Measurements from ENCODE around the gene SMCP.
A peak's percentile ranks its signal among the peaks of the same experiment; 100 is the strongest.

Gene SMCP, protein sequence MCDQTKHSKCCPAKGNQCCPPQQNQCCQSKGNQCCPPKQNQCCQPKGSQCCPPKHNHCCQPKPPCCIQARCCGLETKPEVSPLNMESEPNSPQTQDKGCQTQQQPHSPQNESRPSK

DNA sequence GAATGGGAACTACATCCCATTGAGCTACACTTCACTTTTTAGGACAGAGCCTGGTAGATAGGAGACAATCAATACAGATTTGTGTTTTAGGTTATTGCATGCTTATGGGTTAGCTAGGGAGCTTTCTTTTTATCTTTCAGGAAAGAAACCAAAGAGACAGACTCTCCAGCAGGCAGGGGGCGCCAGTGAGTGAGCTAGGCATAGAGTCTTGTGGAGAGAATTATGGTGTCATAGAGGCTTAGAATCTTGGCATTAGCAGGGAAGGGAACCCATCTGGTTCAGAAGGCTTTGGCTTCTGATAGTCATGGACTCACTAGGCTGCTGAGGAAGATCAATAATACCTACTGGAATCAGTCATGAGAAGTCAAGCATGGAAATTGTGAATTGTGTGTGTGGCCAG is at the start of gene SMCP:
Gene SMCP, plus strand, starts transcription at position 281 of the 400 bp plus-strand sequence. CDS start 6,101 bp downstream, outside the sequence.
- peak; percentile 40 to 49 for DNase-seq (ENCODE audit: low read depth in 2 of 2)

DNA sequence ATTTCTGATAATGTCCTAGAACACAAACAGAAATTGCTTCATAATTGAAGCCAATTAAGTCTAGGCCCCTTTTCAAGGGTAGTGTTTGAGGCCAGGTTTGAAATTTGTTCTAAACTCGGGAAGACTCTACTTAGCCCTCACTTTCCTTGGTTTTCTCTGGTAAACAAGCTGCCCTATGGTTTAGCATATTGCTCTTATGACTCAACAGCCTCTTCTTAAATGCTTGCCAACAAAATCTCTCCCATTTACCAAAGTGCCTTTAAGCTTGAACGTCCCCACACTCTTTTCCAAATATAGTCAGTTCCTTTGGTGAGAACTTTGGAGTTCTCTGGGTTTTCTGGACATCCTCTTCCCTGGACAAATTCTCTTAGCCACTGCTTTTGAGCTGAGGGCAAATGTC is 41.3 kb upstream of the SMCP start:
- DNase-seq (ENCODE audit: low read depth in 2 of 2), result no peak

DNA sequence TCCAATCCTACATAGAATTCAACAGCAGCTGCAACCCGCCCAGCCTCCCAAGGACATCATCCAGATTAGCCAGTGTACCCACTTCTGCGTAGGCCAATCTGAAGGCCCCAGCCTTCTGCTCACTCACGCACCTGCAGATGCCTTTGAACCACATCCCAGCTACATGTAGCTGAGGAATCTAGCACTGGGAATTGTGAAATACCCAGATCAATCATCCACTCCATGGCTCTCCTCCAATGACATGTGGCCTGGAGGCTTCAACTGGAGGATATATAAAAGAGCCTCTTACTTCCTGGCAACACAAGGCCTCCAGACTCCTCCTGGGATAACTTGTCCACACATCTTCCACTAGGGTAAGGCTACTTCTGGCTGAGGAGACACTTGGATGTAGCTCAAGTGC is 35.6 kb upstream of the SMCP start, which contains the start of gene LCE6A:
Gene LCE6A, plus strand, starts transcription at position 301 of the 400 bp plus-strand sequence. CDS start 665 bp downstream, outside the sequence.
- no peak for DNase-seq (ENCODE audit: low read depth in 2 of 2)

DNA sequence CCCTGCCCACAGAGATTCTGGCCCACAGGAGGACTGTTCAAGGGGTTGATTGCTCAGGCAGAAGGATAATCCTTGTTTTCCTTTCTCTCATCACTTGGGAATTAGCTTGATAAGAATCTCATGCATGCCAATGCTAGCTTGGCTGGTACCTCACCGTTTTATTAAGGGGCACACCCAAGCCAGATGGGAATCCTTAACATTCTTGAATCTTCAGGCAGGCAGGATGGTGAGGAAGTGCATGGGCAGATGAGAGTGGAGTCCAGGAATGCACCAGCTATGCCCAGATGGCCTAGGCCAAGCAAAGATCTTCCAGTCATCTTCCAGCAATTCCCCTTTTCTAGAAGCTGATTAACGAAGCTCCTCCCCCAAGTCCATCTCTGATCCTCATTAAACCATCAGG is 22.5 kb upstream of the SMCP start:
- DNase-seq (ENCODE audit: low read depth in 2 of 2), result no peak

DNA sequence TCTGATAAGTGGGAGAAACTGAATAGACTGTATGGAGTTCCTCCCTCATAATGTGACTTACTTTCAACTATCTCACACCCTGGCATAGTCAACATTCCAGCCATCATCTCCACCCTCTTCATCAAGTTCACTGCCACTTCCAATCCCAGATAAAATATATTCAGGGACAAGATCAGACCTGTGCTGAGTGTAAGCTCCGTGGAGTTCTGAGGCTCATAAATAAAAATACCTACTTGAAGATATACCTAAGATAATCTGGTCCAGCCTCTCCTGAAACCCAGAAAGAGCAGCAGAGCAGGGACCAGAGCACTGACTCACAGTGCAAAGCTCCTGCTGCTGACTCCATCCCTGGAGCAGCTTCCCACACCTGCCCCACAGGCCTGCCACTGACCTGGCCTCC is 20.1 kb upstream of the SMCP start:
- no peak for DNase-seq (ENCODE audit: low read depth in 2 of 2)

DNA sequence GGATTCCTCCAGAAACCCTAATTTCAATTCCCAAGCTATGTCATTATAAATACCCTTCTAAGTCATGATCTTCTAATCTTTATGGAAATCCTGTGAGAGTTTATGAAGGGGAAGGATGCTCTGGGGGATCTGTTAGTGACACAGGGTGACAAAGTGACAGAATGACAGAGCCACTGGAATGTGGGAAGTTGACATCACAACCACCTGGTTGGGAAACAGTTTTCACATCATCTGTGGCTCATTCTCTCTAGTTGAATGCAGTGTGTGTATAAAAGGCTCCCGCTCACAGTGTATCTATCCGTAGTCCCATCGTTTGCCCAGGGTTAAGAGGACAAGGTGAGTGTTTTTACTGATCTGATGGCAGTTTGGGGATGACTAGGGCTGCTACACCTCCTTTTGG is 18.4 kb upstream of the SMCP start, which contains the start of gene LCE7A:
Gene LCE7A, plus strand, starts transcription at position 301 of the 400 bp plus-strand sequence. CDS start 702 bp downstream, outside the sequence.
- no peak for DNase-seq (ENCODE audit: low read depth in 2 of 2)

DNA sequence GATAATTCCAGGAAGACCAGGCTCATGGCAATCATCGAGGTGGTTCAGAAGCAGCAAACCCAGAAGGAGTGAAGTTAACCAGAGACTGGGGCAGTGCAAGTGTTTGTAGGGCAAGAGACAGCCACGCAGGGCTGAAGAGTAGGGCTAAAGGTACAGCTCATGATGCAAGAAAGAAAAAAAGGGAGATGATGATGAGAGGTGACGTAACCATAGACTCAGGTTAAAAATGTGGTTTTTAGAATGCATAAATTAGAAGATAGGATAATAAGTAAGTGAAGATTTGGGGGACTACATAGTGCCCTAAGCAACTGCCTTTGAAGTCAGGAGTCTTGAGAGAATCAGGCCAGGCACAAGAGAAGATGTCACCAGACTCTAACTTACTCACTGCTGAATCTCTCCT is 18.0 kb upstream of the SMCP start:
- no peak for DNase-seq (ENCODE audit: low read depth in 2 of 2)

DNA sequence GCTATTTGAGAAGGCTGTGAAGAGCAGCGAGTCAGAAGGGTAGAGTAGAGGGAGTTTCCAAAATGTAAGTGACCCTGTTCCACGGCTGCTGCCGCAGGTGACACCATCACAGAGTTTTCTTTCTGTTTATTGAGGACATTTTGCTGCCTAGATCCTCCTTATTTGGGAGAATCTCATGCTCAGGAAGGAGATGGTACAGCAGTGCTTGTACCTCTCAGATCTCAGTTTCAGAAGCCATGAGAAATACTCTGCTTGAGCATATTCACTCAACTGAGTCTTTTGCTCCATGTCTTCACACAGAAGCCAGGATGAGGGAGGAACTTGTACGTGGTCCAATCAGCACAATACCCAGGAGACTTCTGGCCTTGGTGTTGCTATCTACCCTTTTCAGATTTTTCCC is 16.7 kb upstream of the SMCP start:
- no peak for DNase-seq (ENCODE audit: low read depth in 2 of 2)

DNA sequence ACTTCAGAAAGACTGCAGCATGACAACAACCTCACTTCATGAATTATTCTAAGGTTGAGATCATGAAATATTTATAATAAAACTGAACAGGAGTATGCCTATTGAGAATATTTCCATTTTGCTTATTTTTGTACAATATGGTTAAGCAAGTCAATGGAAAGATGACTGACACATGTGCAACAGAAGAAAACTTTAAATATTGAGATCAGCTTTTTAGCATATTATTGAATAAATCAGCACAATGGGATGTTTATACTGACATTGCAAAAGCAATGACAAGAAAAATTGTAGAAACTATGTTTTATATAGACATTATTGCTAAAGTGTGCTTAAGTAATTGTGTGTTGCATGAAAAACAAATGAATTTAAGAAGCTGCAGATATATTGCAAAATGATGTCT is 13.7 kb upstream of the SMCP start:
- DNase-seq (ENCODE audit: low read depth in 2 of 2), result no peak

DNA sequence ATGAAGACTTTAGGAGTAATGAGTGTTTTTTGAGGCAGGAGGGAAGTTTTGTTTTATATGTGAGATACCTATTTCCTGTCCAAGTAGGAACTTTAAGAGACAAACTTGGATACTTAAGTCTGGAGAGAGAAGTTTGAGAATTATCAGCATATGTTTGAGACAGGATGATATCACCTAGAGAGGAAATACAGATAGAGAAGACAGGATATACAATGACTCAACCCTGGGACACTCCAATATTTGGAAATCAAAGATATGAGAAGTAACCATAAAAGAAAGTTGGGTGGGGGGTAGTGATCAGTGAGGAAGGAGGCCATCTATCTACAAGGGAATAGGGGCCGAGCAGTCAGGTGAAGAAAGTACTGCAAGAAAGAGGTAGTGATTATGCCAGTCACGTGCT is 11.8 kb upstream of the SMCP start:
- no peak for DNase-seq (ENCODE audit: low read depth in 2 of 2)

DNA sequence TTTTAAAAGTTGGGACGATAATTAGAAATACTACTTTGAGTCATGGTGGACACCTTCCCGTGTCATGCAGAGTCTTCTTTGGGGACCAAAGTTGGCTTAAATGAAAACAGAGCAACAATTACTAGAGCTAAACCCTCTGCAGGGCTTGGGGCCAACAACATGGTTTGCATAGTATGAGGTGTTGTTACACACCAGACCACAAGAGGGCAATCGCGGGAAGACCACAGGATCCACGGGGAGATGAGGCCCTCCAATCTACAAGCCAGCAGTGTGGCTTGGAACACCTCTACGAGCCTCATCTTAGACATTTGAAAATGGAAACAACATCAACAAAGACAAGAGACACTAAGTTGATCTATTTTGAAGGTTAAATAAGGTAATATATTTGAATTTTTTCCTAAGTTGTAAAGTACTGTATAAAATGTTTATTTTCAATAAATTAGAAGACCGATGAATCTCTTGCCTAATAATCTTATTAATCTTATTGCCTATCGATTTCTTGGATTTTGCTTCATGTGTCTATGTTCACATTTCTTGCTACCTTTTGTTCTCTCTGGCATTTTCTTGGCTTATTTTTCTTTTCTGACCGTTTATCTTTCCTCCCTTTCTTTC is 8.2 kb upstream of the SMCP start:
- peak; percentile 40 to 49 for DNase-seq (ENCODE audit: low read depth in 2 of 2)

DNA sequence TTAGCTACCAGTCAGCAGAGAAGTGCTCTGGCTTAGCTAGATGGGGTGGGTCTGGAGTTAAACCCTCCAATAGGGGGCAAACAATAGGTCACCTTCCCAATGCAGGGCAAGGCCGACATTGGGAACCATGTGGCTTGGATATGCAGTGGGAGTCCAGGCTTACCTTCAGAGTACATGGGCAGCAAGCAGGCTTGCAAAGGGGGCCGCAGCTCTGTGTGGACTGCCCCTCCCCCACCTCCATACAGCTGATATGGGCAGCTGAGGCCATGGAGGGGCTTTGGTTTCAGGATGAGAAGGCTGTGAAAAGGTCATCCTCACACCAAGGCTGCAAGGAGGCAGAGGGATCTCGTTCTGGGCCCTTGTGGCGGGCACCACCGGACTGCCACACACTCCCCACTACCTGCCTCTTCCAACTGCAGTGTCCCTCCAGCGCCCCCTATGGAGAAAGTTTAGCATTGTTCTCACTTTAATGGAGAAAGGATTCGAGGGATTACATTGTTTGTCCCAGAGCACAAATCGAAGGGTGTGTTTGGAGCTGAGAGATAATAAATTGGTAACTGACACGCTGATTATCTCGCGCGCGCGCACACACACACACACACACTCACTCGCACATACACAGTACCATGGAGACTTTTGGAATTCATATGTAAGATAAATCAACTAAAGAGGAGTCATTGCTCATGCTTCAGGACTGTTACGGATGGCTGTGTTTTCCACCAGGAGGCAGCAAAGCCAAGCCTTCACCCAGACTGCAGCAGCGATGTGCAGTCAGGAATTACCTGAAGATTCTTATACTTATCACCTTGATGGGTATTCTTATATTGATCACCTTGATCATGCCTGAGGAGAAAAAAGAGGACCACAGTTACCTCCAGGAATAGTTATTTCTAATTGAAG is 7.0 kb upstream of the SMCP start:
- DNase-seq (ENCODE audit: low read depth in 2 of 2), result peak in 1 of 2 donors; percentile 2

DNA sequence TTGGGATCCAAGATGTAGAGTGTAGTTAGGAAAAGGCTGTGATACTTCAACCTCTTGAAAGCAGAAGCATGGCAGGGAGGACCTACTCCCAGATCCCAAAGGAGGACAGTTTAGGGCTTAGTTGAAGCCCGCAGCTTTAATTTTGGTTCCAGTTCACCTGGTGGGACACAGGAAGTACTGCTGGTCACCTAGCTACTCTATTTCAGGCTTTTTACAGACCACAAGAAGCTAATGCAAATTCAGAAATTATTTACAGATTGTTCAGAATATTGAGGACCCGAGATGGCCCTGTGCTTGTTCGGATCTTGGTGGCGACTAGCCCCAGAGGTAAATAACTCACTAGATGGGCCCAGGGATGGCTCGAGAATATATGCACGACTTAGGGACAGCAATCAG is 6.4 kb upstream of the SMCP start:
- no peak for DNase-seq (ENCODE audit: low read depth in 2 of 2)

DNA sequence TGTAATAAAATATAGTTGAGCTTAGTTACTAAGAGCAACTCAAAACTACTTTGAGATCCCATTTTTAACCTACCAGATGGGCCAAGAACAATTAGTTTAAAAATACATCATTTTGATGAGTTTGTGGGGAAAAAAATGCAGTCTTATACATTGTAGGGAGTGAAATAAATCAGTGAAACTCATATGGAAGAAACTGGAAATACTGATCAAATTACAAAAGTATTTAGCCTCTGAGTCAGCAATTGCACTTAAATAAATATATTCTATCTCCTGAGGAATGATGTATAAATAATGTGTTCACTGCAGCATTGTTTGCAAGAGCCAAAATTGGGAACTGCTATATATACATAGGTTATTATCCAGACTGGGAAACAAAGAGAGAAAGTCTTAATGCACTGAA is 4.6 kb upstream of the SMCP start:
- DNase-seq (ENCODE audit: low read depth in 2 of 2), result no peak

DNA sequence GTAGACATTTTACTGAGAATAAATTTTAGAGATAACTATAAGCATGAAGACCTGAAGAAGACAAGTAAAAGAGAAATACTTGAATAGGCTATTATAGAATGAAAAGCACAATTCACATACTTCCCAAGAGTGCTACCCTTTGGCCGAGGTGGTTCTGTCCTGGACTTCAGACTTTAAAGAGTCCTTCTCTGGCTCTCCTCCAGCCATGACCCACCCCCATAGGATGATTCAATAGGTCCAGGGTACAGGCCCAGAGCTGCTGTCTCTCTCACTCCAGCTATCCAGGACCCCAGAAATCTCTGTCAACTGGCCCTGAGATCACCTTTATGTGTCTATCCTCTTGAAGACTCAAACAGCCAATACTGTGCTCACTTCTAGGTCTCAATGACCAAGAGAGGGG is 1.3 kb upstream of the SMCP start:
- DNase-seq (ENCODE audit: low read depth in 2 of 2), result no peak

DNA sequence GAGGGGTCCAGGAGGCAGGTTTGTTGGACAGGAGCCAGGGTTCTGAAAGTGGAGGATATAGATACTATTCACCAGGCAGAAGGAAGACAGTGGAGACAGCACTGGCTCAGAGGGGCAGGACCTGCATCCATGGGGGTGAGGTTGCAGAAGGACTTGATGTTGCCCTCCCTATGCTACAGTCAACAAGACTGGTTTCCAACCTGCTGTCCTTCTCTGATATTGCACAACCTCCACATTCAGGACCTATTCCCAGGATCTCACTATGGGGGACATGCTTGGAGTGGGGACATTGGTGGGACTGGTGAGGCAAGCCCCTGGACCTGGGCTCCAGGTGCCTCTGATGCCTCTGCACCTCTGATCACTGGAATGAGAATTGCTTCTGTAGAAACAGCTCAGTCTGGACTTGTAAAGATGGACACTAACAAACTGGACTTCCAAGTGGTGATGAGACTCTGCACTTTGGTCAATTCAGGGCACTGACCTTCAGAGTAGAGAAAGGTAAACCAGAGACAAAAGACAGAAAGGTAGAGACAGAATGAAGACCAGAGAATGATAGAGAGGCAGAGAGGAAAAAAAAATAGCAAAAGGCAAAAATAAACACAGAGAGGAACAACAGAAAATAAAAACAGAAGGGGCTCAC is 1.6 kb downstream of the SMCP start:
- no peak for DNase-seq (ENCODE audit: low read depth in 2 of 2)

DNA sequence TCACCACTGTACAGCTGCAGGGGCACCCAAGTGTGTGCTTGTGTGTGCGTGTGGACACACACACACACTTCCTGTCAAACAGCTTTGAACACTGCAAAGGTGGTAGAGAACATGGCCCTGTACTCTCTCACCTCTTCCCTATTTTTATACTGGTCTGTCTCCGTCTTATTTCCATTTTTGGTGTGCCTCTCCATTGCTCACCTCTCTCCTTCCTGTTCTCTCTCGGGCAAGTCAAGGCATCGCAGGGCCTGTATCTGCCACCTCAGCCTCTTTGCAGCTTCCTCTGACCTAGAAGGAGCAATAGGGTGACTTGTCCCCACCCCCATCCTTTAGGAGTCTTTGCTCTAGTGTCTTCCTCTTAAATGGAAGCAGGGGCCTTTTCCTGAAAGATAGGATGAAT is 2.2 kb downstream of the SMCP start:
- DNase-seq (ENCODE audit: low read depth in 2 of 2), result no peak

DNA sequence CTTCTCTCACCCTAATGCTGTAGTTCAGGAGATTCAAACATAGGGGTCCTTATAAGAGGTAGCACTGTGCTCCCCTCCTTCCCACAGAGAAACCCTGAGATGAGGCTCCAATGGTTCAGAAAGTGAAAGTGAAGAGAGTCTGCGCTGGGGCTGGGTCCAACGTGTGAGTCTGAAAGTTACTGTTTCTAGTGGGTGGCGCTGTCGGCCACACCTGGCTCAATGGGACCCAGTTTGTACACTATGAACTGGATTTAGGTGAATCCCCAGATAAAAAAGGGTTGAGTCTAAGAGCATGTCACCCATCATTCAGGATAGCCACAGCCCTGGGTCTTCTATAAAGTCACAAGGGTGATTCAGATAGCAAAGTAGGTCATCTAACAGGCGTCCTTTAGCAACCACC is 2.8 kb downstream of the SMCP start:
- no peak for DNase-seq (ENCODE audit: low read depth in 2 of 2)

DNA sequence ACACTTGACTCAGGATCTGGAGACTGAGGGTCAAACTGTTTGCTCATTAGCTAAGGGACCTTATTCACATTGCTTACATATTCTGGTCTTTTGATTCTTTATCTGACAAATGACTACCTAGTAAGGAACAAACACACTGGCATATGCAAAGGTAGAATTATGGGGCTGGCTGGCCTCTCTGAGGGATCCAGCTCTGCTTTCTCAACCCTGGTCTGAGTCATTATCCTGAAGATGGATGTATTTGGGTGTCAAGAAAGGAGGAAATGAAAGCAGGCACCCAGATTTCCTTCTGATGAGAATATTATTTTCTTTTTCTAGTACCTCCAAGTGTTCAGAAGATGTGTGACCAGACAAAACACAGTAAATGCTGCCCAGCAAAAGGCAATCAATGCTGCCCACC is 6.0 kb downstream of the SMCP start:
- no peak for DNase-seq (ENCODE audit: low read depth in 2 of 2)

DNA sequence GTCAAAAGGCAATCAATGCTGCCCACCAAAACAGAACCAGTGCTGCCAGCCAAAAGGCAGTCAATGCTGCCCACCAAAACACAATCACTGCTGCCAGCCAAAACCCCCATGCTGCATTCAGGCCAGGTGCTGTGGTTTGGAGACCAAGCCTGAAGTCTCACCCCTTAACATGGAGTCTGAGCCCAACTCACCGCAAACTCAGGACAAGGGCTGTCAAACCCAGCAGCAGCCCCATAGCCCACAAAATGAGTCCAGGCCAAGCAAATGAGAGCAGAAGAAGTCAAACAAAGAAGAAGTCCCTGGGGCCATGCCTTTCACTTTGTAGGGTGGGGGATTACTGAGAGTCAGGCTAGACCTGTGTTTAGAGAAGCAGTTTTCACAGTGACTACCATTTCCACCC is 6.4 kb downstream of the SMCP start:
- DNase-seq (ENCODE audit: low read depth in 2 of 2), result no peak

DNA sequence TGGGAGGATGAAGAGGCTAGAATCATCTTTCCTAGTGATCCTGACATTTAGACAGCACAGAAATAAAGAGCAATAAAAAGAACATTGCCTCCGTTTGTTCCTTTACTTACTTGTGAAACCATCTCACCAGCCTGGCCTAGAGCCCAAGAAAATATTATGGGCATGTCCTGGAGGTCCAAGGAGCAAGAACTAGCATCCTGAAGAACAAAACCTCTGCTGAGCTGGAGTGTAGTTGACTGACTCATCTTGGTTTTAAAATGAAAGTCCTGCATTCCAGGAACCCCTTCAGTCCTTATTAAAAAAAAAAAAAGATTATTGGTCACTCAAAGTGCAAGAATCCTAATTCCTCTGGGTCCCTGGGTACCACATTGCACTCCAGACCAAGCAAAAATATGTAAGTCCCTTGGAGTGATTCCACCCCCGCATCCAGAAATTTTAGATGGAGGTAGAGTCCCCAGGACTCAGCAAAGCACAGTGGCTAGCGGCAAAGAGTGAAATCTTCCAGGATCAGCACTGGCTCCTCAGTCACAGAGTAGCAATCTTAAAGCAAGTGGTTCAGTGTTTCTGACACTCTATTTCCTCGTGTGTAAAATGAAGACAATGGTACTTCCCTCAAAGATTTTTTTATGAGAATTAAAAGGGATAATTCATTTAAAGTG is 7.0 kb downstream of the SMCP start:
- no peak for DNase-seq (ENCODE audit: low read depth in 2 of 2)

DNA sequence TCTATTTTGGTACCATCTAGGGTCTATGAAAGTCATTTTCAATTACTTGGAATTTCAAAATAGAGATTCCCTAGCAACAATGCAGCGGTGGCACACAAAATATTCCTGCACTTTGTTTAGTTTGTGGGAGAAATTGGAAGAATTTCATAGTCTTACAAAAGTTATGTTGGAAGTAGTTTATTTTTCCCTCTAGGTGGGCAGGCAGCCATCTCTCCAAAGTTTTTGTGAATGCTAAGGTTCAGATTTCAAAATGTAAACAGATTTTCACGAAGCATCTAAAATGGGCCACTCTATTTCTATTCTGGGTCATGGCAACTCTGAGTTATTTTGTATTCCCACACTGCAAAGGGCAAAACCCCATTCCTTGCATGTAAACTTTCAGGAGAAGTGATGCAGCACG is 8.0 kb downstream of the SMCP start:
- DNase-seq (ENCODE audit: low read depth in 2 of 2), result no peak

Data from stimulated activated CD4-positive, alpha-beta T cell treated with anti-CD3 and anti-CD28 coated beads, Interleukin-4, amount 100 ng/mL, for 48 hours (primary cell).